HG03280 (cell line): ENCODE data around the gene PPCDC.

ENCODE experiments used
- ATAC-seq: cut with Tn5 transposase; IDR thresholded peaks from one replicate; pipeline ENCODE4 v1.9.1; 2021; ENCODE audit warnings: mild to moderate bottlenecking, moderate library complexity; ENCODE audit not compliant: unreplicated experiment

The PPCDC gene

DNA sequence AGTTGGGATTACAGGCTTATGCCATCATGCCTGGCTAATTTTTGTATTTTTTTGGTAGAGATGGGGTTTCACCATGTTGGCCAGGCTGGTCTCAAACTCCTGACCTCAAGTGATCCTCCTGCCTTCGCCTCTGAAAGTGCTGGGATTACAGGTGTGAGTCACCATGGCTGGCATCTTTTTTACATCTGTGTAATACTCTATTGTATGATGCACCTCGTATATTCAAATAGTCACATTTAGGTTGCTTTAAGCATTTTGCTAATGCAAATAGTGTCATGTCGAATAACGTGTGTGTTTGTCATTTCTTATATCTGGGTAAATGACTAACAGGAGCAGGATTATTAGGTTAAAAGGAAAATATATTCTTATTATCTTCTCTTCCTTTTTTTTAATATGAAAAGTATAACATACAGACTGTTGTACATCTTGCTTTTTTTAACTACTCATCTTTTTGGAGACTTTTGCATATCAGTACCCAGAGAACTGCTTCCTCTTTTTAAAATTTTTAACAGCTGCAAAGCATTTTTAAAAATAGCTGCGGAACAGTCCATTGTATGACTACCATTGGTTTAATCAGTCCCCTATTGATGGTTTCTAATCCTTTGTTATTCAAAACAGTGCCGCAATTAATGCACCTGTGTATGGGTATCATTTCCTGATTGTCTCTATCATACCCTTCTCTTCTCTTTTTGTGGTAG lies 14.6 kb upstream of the PPCDC start:
- ATAC-seq = peak; percentile 82

DNA sequence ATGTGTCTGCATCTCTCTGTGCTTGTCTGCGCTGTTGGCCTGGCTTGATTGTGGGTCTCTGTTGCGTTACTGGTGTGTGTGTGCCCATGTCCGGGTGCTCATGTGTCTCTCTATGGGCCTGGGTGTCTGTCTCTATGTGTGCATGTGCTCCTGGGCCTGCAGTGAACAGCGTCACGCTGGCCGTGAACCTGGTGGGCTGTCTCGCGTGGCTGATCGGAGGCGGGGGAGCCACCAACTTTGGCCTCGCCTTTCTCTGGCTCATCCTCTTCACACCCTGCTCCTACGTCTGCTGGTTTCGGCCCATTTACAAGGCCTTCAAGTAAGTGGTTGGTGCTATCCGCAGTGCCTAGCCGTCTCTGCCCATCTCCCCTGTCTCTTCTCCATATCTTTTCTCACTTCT lies 7.0 kb upstream of the PPCDC start:
- ATAC-seq = no peak

DNA sequence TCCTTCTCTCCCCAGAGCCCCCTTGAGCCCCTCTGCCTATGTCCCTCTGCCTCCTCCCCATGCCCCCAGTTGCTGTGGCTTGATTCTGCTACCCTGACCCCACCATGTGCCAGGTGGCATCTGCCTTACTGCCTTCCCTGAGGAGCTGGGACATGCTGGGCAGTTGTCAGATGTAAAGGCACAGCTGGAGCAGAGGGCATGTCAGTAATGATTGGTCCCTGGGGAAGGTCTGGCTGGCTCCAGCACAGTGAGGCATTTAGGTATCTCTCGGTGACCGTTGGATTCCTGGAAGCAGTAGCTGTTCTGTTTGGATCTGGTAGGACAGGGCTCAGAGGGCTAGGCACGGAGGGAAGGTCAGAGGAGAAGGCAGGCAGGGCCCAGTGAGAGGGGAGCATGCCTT lies 3.5 kb upstream of the PPCDC start:
- ATAC-seq = no peak

DNA sequence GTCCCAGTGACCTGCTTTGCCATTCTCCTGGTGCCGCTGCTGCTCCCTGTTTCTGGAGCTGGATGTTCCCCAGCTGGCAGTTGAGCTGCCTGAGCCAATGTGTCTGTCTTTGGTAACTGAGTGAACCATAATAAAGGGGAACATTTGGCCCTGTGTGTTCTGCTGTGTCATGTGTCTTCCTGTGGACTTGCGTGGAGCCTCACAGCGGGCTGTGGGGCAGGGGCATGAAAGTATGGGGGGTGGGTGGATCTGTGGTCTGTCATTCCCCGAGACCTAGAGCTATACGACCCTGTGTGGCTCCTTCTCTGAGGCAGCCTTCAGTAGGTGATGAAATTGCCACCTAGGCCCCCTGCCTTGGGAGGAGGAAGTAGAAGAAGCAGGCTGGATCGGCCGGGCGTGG lies 2.0 kb upstream of the PPCDC start:
- no peak for ATAC-seq

DNA sequence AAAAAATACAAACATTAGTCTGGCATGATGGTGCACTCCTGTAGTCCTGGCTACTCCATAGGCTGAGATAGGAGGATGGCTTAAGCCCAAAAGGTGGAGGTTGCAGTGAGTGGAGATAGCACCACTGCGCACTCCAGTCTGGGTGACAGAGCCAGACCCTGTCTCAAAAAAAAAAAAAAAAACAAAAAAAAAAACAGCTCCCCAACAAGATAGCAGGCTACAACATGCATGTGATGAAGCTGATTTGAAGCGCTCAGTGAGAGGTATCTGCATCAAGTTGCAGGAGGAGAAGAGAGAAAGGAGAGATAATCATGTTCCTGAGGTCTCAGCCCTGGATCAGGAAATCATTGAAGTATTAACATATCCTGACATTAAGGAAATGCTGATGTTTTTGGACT lies 608 bp upstream of the PPCDC start:
- no peak for ATAC-seq

DNA sequence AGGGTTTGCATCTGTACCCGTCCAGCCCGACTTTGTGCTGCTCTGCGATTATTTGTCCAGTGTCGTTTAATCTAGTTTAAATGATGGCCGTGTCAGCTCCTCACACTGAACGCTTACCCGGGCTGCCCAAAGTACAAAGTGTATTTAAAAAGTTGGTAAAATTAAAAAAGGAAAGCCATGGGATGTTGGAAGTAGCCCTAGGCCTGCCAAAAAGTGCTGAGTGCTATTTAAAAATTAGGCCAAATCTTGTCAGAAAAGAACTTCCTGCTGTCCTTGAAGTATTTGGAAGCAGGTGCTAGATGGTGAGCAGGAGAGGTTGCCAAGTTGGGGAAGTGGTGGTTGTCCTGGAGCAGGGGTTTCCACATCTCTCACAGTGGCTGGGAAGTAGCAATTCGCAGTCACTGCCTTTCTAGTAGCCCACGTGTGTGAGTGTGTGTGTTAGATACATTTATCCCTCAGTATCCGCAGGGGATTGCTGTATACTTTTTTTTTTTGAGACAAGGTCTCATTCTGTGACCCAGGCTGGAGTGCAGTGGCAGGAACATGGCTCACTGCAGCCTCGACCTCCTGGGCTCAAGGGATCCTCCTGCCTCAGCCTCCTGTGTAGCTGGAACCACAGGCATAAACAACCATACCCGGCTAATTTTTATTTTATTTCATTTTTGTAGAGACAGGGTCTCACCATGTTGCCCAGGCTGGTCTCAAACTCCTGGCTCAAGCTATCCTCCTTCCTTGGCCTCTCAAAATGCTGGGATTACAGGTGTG lies 664 bp downstream of the PPCDC start:
- ATAC-seq = no peak

DNA sequence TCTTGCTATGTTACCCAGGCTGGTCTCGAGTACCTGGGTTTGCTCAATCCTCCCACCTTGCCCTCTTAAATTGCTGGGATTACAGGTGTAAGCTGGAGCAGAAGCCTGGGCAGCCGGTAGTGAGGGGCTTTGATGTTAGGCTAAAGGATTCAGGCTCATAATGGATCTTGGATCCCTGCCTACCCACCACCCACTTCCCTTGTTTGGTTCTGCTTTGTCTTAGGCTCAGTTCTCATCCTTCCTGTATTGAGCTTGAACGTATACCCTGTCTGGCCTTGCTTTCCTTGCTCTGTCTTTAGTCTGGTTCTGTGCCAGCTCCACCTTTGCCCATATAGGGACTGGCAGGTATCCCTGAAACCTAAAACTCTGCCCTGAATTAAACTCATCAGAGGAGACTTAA lies 1.7 kb downstream of the PPCDC start:
- no peak for ATAC-seq

DNA sequence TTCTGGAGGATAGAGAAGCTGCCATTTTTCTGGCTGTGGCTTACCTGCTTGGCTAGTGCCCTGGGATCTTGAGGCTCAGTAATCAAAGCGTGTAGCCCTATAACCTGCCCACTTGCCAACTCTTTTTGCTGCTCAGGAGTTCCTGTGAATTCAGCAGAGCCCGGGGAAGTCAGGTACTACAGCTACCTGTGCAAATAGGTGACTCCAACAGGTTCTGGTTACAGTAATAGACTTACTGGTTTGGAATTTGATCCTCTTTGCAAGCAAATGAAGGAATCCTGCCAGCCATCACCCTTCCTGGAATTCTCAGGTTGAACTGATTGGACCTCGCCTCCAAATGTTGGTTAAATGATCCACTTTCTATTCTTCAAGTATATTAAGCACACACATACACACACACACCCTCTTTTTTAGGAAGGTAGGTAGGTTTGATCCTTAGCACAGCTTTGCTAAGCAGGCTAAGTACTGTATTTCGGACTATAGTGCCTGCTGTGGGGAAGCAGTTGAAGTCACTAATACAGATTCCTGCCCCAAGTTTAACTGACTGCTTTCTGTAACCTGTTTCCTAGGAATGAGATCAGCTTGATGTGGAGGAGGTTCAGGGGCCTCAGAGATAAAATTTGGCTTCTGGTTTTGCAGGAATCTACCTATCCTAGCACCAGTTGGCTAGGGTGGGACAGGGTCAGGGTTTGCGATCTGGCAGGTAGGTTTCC lies 2.3 kb downstream of the PPCDC start:
- no peak for ATAC-seq

DNA sequence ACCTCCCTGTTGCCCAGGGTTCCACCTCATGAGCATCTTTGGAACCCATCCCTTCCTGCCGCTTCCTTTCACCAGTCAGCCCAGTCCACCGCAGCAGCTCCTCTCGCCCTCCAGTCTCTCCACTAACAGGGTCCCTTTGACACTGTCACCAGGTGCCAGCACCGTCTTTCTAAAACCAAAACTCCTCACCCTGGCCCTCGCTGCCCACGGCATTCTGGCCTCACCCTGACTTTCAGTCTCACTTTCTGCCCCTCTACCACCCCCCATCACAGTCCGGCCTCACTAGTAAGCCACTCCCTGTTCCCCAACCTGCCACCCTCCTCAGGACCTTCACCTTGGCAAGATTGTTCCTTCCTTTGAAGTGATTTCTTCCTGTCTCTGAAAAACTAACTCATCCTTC lies 4.2 kb downstream of the PPCDC start:
- ATAC-seq = no peak

DNA sequence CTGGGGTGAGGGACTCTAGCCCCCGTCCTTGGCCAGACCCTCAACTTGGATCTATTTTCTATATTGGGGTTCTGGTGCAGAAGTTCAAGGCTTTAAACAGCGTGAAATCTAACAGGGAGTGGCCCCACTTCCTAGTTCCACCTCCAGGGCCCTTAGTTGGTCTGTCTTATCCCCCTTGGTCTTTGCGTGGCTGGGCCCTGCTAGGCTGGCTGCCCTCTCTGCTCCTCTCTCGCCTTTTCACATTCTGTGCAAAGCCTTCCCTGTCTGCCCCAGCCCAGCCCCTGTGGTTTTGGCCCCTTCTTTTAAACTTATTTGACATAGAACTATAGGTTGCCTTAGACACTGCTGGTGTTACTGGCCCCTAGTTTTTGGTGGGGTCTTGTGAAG lies 5.6 kb downstream of the PPCDC start:
- no peak for ATAC-seq

DNA sequence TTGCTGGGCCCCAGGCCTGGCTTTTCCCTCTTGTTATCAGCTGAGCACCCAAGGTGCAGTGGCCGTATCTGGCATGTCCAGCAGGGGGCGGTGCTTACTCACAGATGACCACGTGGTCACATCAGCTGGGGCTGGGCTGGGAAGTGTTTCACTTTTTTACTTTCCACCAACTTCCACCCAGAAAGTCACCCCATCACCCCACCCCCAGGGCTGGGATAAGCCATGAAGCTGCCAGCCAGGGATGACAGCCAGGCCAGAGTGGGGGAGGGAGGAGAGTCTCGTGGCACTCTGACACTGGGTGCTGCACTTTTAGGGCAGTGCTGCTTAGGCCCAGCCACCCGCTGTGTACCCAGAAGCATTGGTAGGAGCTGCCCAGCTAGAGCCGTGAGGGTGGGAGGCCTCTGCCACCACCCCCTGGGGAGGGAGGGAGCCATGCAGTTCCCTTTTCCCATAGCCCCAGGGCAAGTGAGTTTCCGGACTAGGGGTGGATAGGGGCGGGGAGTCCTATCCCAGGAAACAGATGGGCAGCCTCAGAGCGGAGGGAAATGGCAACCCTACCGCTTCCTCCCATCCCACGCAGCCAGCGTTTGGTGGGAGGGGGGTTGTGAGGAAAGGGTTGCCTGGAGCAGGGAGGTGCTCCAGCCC lies 6.1 kb downstream of the PPCDC start:
- peak; percentile 60 for ATAC-seq

DNA sequence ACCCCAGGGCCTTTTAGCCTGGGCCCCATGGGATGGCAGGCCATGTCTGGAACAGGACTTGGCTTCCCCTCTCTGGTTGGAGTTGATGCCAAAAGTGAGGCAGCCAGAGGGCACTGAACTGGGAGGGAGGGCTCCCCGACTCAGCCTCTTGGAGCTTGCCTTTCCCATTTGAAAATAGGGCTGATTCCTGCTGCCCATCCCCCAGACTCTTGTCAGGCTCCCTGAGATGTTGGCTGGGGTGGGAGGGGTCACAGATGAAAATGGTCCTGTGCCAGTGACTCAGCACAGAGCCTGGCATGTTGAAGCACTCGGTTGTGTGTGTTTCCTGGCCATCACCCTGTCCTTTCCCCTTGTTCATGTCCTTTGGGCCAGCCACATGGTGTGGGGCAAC lies 6.6 kb downstream of the PPCDC start:
- no peak for ATAC-seq

DNA sequence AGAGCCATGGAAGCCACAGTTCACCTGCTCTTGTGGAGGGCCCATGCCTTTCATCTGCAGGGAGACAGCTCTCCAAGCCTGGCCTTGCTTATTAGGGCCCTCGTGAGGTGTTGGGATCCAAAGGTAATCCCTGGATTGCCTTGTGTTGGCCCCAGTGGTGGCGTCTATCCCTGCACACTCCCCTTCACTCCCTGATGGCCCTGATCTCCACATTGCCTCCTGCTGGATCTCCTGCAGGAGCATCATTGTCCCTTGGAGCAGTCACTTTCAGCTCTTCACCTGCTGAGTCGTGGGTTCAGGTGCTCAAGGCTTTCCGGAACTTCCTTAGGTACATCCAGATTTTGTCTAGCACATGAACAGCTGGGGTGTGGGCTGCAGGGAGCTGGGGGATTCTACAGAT lies 7.0 kb downstream of the PPCDC start:
- ATAC-seq = no peak

DNA sequence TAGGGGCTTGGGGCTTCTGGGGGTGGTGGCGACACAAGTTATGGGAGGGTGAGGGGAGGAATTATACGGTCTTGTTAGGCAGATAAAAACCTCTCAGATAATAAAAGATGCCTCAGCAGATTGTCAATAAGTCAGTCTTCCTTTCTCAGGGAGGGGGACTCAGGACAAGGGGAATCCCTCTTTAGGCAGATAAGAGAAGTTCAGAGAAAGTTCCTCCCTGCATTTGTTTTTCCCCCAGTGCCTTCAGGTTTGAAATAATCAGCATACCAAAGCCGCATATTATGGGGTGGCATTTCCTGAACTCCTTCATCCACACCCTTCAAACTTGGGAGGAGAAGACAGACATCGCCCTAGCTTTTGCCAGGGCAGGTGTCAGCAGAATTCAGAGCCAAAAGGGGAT lies 8.5 kb downstream of the PPCDC start:
- no peak for ATAC-seq

DNA sequence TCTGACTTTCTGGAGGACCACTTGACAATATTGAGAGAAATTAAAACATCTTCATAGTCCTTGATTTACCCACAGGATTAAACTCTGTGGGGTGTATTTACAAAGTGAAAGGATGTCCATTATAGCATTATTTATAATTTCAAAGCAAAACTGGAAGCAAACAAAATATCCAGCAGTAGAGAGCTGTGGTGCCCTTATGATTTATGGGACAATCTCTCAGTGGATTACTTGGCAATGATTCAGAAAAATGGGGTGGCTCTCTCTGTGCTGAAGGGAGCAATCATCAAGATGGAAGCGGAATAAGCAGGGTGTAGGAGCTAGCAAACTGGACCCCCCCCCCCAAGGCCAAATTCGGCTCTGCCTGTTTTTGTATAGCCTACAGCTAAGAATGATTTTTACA lies 9.0 kb downstream of the PPCDC start:
- ATAC-seq = no peak

DNA sequence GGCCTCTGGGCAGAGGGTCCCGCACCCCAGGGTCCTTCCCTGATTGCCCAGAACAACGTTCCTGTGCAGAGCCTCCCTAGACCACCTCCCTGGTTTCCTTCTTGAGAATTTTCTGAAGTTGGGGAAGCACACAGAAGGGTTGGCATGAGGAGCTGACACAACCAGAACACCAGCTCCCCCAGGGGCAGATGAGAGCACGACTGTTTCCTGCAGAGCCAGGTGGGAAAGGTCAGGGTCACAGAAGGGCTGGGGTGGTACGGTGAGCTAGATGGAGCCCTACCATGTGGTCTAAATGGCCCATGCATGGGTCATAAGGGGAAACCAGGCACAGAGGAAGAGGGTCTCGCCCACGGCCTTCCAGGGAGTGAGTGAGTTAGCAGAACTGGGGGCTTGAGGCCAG lies 10.4 kb downstream of the PPCDC start:
- no peak for ATAC-seq

DNA sequence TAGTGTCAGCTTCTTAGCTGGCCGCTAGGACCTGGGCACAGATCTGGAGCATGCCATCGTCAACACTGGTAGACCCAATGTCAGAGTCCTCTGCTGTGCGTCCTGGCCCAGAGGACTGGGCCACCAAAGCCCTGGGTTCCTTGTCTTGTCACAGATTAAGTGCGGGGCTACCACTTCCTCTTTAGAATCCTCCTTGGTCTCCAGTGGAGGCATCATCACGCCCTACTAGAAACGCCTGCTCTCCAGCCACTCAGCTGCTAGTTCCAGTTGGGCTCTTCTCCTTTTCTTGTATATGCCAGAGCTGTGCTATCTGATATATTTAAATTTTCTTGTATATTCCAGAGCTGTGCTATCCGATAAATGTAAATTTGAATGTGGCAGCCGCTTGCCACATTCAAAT lies 11.2 kb downstream of the PPCDC start:
- ATAC-seq = no peak

DNA sequence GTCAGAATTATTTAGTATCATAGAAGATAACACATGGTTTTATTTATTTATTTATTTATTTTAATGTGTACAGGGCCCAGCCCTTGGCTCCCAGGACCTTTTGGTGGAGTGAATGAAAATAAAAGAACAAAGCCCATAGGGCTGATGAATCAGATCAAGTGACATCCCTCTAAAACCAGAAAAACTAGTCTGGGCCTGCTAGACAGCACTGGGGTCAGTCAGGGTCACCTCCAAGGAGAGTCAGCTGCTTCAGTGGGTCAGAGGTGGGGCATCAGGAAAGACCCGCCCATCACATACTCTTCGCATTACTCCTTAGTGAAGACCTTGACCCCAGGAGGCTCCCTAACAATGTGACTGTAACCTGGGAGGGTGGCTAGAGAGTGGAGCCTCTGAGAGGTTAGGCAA lies 12.8 kb downstream of the PPCDC start:
- ATAC-seq = no peak

DNA sequence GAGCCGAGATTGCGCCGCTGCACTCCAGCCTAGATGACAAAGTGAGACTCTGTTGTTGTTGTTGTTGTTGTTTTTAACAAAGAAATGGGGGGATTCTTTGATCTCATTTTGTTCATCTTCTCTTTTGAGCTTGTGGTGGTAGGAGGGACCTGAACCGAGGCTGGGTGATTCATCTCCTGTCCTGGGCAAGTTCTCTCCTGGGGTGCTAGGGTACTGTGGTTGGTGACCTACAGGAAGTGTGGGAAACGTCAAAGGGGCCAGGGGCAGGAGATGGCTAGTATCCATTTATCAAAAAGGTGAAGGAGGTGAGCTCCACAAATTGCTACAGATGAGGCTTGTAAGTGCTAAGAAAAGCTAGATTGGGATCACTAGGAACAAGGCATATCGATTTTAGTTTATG lies 14.3 kb downstream of the PPCDC start:
- ATAC-seq = no peak

DNA sequence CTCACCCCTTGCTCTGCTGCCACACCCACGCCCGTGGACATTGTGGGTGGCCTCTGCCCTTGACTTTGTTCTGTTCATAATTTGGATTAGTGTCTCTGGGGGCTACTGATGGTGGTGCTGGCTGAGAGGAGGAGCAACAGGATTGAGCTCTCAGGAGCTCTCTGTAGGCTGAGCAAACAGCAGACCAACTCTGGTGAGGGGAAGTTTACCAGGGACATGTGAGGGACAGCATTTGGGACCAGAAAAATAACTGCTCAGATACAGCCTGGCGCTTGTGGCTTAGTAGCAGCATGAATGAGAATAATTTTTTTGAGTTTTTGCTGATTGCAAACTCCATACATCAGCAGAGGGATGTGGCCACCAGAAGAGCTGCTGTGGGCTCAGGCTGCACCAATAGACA lies 14.8 kb downstream of the PPCDC start:
- no peak for ATAC-seq

DNA sequence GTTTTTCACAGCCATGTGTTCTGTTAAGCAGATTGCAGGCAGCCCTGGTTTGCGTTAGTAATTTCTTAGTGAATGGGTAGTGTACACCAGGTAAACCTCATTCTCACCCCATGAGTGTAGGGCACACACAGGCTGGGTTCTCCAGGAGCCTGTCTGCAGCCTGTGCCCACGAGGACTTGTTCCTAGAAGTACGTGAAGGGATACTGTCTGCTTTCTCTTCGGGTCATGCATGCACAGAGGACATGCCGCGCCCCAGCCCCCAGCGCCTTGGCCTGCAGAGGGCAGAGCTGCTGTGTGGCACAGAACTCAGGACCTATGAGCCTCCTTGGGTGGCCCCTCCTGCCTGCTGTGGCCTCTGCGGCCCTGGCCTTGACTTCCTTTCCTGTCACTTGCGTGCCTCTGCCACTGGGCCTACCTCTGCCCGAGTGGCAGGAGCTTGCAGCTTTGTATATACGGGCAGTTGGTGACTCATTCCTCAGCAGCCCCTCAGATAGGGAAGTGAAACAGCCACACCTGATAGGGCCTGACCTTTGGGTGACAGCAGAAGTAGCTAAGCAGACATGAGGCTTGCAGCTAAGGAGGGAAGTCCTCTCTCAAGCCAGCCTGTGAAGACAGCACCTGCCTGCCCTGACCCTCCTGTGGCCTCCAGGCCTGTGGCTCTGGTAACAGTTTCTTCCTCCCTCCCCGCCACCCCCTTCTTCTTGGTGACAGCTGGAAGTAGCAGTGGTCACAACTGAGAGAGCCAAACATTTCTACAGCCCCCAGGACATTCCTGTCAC lies 19.5 kb downstream of the PPCDC start:
- peak; percentile 71 for ATAC-seq
